Activated T-cell treated with anti-CD3 and anti-CD28 coated beads, Interleukin-2, amount 50 U/mL, for 24 hours (primary cell): ENCODE measurements around the gene GABARAP.
A peak's percentile ranks its signal among the peaks of the same experiment; 100 is the strongest.

Source experiments
- DNase-seq: peaks from one replicate; pipeline ENCODE4 v3.0.0-alpha.2; 2020
- H3K27ac Mint-ChIP-seq: 2 replicates; pipeline ENCODE4 v1.8.0; 2020; ENCODE audit warnings: mild to moderate bottlenecking, mixed read lengths
- H3K27me3 Mint-ChIP-seq: 2 replicates; pipeline ENCODE4 v1.8.0; 2020; ENCODE audit warnings: mixed read lengths
- H3K36me3 Mint-ChIP-seq: 2 replicates; pipeline ENCODE4 v1.8.0; 2020; ENCODE audit warnings: low read depth, mixed read lengths
- H3K4me1 Mint-ChIP-seq: 2 replicates; pipeline ENCODE4 v1.8.0; 2020; ENCODE audit warnings: low read depth, mixed read lengths
- H3K4me3 Mint-ChIP-seq: 2 replicates; pipeline ENCODE4 v1.8.0; 2020; ENCODE audit warnings: mild to moderate bottlenecking, moderate library complexity, mixed read lengths
- H3K9me3 Mint-ChIP-seq: 2 replicates; pipeline ENCODE4 v1.8.0; 2020; ENCODE audit warnings: mixed read lengths

GABARAP gene

GRCh38 chr17:7241783-7242716 is at the start of gene GABARAP:
Gene GABARAP (minus strand): TSS chr17:7242449. CDS start chr17:7242330, 119 bp downstream.
- Mint-ChIP-seq H3K27me3 (no peaks in the 10 kb centered on the region), H3K9me3 (no peaks in the 10 kb centered on the region), H3K4me1 (peaks cover 47% of the 10 kb centered on the region), H3K4me3 (peak within 1 kb of the TSS; percentile 98), H3K27ac (peak within 1 kb of the TSS; percentile 99), H3K36me3 (peaks cover 78% of the 10 kb centered on the region)
- DNase-seq: peak; percentile 97

GRCh38 chr17:7290685-7291084 is 48.4 kb upstream of the GABARAP start:
- H3K36me3 Mint-ChIP-seq: no peaks in the 10 kb centered on the region
- H3K9me3 Mint-ChIP-seq: no peaks in the 10 kb centered on the region
- no peak for DNase-seq
- no peak overlapping the region for H3K4me3 Mint-ChIP-seq
- no peak overlapping the region for H3K27ac Mint-ChIP-seq
- H3K4me1 Mint-ChIP-seq: peaks cover 11% of the 10 kb centered on the region
- peaks cover 37% of the 10 kb centered on the region for H3K27me3 Mint-ChIP-seq

- no peak for DNase-seq
- Mint-ChIP-seq H3K4me3 (no peak overlapping the region), H3K27me3 (peaks cover 32% of the 10 kb centered on the region), H3K4me1 (peaks cover 7% of the 10 kb centered on the region), H3K9me3 (no peaks in the 10 kb centered on the region), H3K27ac (no peak overlapping the region), H3K36me3 (no peaks in the 10 kb centered on the region)
These were observed 47.9 kb upstream of the GABARAP start for GRCh38 chr17:7290166-7290565.

- no peak overlapping the region for H3K27ac Mint-ChIP-seq
- H3K27me3 Mint-ChIP-seq: peaks cover 29% of the 10 kb centered on the region
- H3K4me3 Mint-ChIP-seq: no peak overlapping the region
- H3K9me3 Mint-ChIP-seq: no peaks in the 10 kb centered on the region
- DNase-seq: no peak
- H3K36me3 Mint-ChIP-seq: no peaks in the 10 kb centered on the region
- H3K4me1 Mint-ChIP-seq: peaks cover 3% of the 10 kb centered on the region
These were observed 47.2 kb upstream of the GABARAP start for GRCh38 chr17:7289256-7290032.

- Mint-ChIP-seq H3K36me3 (no peaks in the 10 kb centered on the region), H3K27ac (no peak overlapping the region), H3K9me3 (no peaks in the 10 kb centered on the region), H3K27me3 (peaks cover 37% of the 10 kb centered on the region), H3K4me3 (no peak overlapping the region), H3K4me1 (peaks cover 16% of the 10 kb centered on the region)
- no peak for DNase-seq
These were observed 43.4 kb upstream of the GABARAP start for GRCh38 chr17:7285679-7286078.

- Mint-ChIP-seq H3K4me1 (peaks cover 20% of the 10 kb centered on the region), H3K4me3 (no peak overlapping the region), H3K36me3 (no peaks in the 10 kb centered on the region), H3K27ac (no peak overlapping the region), H3K27me3 (peaks cover 34% of the 10 kb centered on the region), H3K9me3 (no peaks in the 10 kb centered on the region)
- no peak for DNase-seq
These were observed 42.7 kb upstream of the GABARAP start for GRCh38 chr17:7284911-7285310.

GRCh38 chr17:7283471-7284216 is 41.4 kb upstream of the GABARAP start:
- peaks cover 34% of the 10 kb centered on the region for H3K27me3 Mint-ChIP-seq
- H3K4me3 Mint-ChIP-seq: no peak overlapping the region
- H3K36me3 Mint-ChIP-seq: no peaks in the 10 kb centered on the region
- peaks cover 20% of the 10 kb centered on the region for H3K4me1 Mint-ChIP-seq
- DNase-seq: no peak
- H3K9me3 Mint-ChIP-seq: no peaks in the 10 kb centered on the region
- no peak overlapping the region for H3K27ac Mint-ChIP-seq

- H3K4me1 Mint-ChIP-seq: peaks cover 20% of the 10 kb centered on the region
- H3K9me3 Mint-ChIP-seq: no peaks in the 10 kb centered on the region
- no peaks in the 10 kb centered on the region for H3K36me3 Mint-ChIP-seq
- no peak overlapping the region for H3K27ac Mint-ChIP-seq
- H3K27me3 Mint-ChIP-seq: peaks cover 32% of the 10 kb centered on the region
- no peak for DNase-seq
- H3K4me3 Mint-ChIP-seq: no peak overlapping the region
These were observed 40.6 kb upstream of the GABARAP start for GRCh38 chr17:7282752-7283321.

- no peak for DNase-seq
- H3K27me3 Mint-ChIP-seq: peaks cover 32% of the 10 kb centered on the region
- H3K27ac Mint-ChIP-seq: no peak overlapping the region
These were observed 39.9 kb upstream of the GABARAP start for GRCh38 chr17:7281953-7282751.

GRCh38 chr17:7281074-7281952 is 39.1 kb upstream of the GABARAP start, which contains the start of gene SLC2A4:
Gene SLC2A4 (plus strand): TSS chr17:7281718. CDS start chr17:7281935, 217 bp downstream.
- Mint-ChIP-seq H3K27ac (peak within 1 kb of the TSS; percentile 79), H3K4me1 (peaks cover 20% of the 10 kb centered on the region), H3K9me3 (no peaks in the 10 kb centered on the region), H3K27me3 (peaks cover 26% of the 10 kb centered on the region), H3K4me3 (peak within 1 kb of the TSS; percentile 74), H3K36me3 (no peaks in the 10 kb centered on the region)
- DNase-seq: peak; percentile 92

More at GRCh38 chr17:7281953-7282751, 39.9 kb upstream of the GABARAP start:
- Mint-ChIP-seq H3K4me3 (peak overlapping the region; percentile 74), H3K4me1 (peaks cover 20% of the 10 kb centered on the region), H3K36me3 (no peaks in the 10 kb centered on the region), H3K9me3 (no peaks in the 10 kb centered on the region)

- peak; percentile 92 for DNase-seq
- no peaks in the 10 kb centered on the region for H3K9me3 Mint-ChIP-seq
- H3K4me3 Mint-ChIP-seq: peak overlapping the region; percentile 74
- H3K4me1 Mint-ChIP-seq: peaks cover 20% of the 10 kb centered on the region
- peak overlapping the region; percentile 79 for H3K27ac Mint-ChIP-seq
- H3K27me3 Mint-ChIP-seq: peaks cover 24% of the 10 kb centered on the region
- H3K36me3 Mint-ChIP-seq: no peaks in the 10 kb centered on the region
These were observed 38.3 kb upstream of the GABARAP start for GRCh38 chr17:7280519-7281073.

GRCh38 chr17:7279448-7279847 is 37.2 kb upstream of the GABARAP start:
- peaks cover 24% of the 10 kb centered on the region for H3K27me3 Mint-ChIP-seq
- no peak overlapping the region for H3K4me3 Mint-ChIP-seq
- H3K9me3 Mint-ChIP-seq: no peaks in the 10 kb centered on the region
- H3K4me1 Mint-ChIP-seq: peaks cover 20% of the 10 kb centered on the region
- no peaks in the 10 kb centered on the region for H3K36me3 Mint-ChIP-seq
- no peak overlapping the region for H3K27ac Mint-ChIP-seq
- DNase-seq: no peak
